ENCODE results near the gene CC2D2B. TPM values are rescaled to one million over a fixed set of nuclear protein-coding genes. Genes with fewer than 3 reads are reported as not detected.
A peak's percentile ranks its signal among the peaks of the same experiment; 100 is the strongest.
"Not testable (repeated sequence)": the region's sequence is repeated elsewhere in the genome, so short reads cannot be mapped to it uniquely, and the experiment has no call there.

Gene CC2D2B
- total RNA-seq, 1 donor: 0.86 TPM

- H3K4me3 ChIP-seq (ENCODE audit: low read depth, low read length): peak within 1 kb of the TSS; percentile 70
- TF ChIP-seq CTCF (IDR thresholded peaks at IDR 0.05; ENCODE audit: insufficient read depth, low read depth, low read length): no peak
- DNase-seq (ENCODE audit: low read depth): peak; percentile 90
These were observed 135.5 kb downstream of the CC2D2B start, which contains the start of gene CCNJ for GRCh38 chr10:96043033-96043892. Gene CCNJ, plus strand, starts transcription at chr10:96043583. Its CDS starts 811 bp downstream, at chr10:96044394.

- peak; percentile 46 for DNase-seq (ENCODE audit: low read depth)
These were observed 136.3 kb downstream of the CC2D2B start for GRCh38 chr10:96043893-96044715.

GRCh38 chr10:96044736-96045135 lies 137.0 kb downstream of the CC2D2B start:
- no peak for TF ChIP-seq CTCF (IDR thresholded peaks at IDR 0.05; ENCODE audit: insufficient read depth, low read depth, low read length)
- peak; percentile 62 for DNase-seq (ENCODE audit: low read depth)
- H3K4me3 ChIP-seq (ENCODE audit: low read depth, low read length): peak overlapping the region; percentile 70

More at GRCh38 chr10:96043893-96044715, 136.3 kb downstream of the CC2D2B start:
- H3K4me3 ChIP-seq (ENCODE audit: low read depth, low read length): peak overlapping the region; percentile 70
- no peak for TF ChIP-seq CTCF (IDR thresholded peaks at IDR 0.05; ENCODE audit: insufficient read depth, low read depth, low read length)

- no peak for DNase-seq (ENCODE audit: low read depth)
- TF ChIP-seq CTCF (IDR thresholded peaks at IDR 0.05; ENCODE audit: insufficient read depth, low read depth, low read length): no peak
- no peak overlapping the region for H3K4me3 ChIP-seq (ENCODE audit: low read depth, low read length)
These were observed 138.8 kb downstream of the CC2D2B start for GRCh38 chr10:96046546-96046945.

- no peak for DNase-seq (ENCODE audit: low read depth)
- H3K4me3 ChIP-seq (ENCODE audit: low read depth, low read length): no peak overlapping the region
- no peak for TF ChIP-seq CTCF (IDR thresholded peaks at IDR 0.05; ENCODE audit: insufficient read depth, low read depth, low read length)
These were observed 139.4 kb downstream of the CC2D2B start for GRCh38 chr10:96047004-96047649.

- H3K4me3 ChIP-seq (ENCODE audit: low read depth, low read length); DNase-seq (ENCODE audit: low read depth): not testable (repeated sequence)
These were observed 140.2 kb downstream of the CC2D2B start for GRCh38 chr10:96047925-96048324.

Measured in fibroblast of villous mesenchyme (primary cell).